AG09309 (cell line): ENCODE results near the gene NRDE2.

Source experiments
- DNase-seq: peaks from one replicate; pipeline ENCODE4 v3.0.0-alpha.2; 2010; ENCODE audit warnings: low read depth
- H3K4me3 ChIP-seq: 2 replicates; pipeline ENCODE4 v1.5.1; 2011; ENCODE audit warnings: mild to moderate bottlenecking, low read depth, low read length, moderate library complexity; ENCODE audit not compliant: control insufficient read depth
- CTCF ChIP-seq: IDR thresholded peaks from 2 replicates; pipeline ENCODE4 v1.5.1; 2011; ENCODE audit warnings: mild to moderate bottlenecking, low read depth, low read length, inconsistent platforms; ENCODE audit not compliant: insufficient read depth, control insufficient read depth; ENCODE audit errors: missing control alignments

NRDE2 gene

GRCh38 chr14:90281756-90282155 is 50.0 kb downstream of the NRDE2 start:
- H3K4me3 ChIP-seq = no peak overlapping the region
- TF ChIP-seq CTCF = no peak
- DNase-seq = no peak

GRCh38 chr14:90281261-90281660 is 50.5 kb downstream of the NRDE2 start:
- H3K4me3 ChIP-seq = no peak overlapping the region
- no peak for DNase-seq
- TF ChIP-seq CTCF = no peak

DNA sequence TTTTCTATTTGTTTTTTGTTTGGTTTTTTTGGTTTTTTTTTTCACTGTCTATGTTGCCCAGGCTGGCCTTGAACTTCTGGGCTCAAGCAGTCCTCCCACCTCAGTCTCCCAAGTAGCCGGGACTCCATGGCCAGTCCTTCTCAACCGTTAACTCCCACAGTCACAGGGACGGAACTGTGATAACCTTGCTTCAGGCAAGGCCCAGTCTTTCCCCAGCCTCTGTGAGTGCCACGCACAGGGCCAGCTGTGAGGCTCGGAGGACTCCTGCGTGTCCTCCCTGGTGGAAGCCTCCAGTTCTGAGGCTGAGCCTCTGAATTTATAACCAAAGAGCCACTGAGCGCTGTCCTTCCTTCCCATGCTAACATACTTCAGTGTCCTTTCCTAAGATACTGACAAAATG is 51.6 kb downstream of the NRDE2 start:
- TF ChIP-seq CTCF = no peak
- no peak for DNase-seq

GRCh38 chr14:90278199-90279175 is 53.3 kb downstream of the NRDE2 start:
- no peak for TF ChIP-seq CTCF
- no peak overlapping the region for H3K4me3 ChIP-seq
- DNase-seq = no peak

More for the DNA sequence above, 51.6 kb downstream of the NRDE2 start:
- no peak overlapping the region for H3K4me3 ChIP-seq

- H3K4me3 ChIP-seq = no peak overlapping the region
- TF ChIP-seq CTCF = no peak
- no peak for DNase-seq
Observed at GRCh38 chr14:90277581-90278198, 54.1 kb downstream of the NRDE2 start.

DNA sequence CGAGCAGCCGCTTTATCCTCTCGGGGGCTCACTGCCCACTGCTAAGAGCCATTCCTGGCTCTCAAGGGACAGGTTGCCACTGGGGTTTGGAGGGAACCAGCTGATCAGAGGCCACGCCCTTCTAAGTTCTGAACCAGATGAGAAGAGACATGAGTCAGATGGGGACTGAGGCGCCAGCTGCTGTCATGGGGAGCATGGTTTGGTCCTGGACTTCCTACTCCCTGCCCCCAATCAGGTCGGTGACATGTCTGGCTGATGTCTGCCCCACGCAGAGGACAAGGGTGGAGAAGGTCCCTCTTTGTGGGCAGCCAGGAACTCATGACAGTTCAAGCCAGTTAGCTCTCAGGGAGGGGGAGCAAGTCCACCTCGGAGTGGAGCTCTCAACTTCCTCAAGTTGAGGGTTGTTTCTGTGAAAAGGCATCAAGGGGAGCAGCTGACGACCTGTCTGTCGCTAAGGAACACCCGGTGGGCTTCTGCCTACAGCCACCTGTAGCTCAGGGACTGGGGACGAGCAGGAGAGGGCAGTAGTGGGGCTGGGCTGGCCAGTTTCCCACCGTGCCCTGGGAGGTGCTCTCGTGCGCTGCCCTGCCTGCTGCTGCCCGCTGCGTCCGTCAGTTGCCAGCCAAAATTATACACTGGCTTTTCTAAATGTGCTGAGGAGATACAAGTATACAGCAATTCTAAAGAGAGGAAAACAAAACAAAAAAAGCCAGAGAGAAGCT is 54.9 kb downstream of the NRDE2 start:
- no peak for DNase-seq
- no peak overlapping the region for H3K4me3 ChIP-seq
- no peak for TF ChIP-seq CTCF
